ENCODE results near the gene TMC1.
A peak's percentile ranks its signal among the peaks of the same experiment; 100 is the strongest.

TMC1 gene

GRCh38 chr9:72864327-72864726 lies 342.9 kb downstream of the TMC1 start:
- no peak for TF ChIP-seq CTCF (IDR thresholded peaks at IDR 0.05; ENCODE audit: insufficient read depth, missing control alignments)
- DNase-seq (ENCODE audit: insufficient read length, low spot score) (no peak), FAIRE-seq (no peak)

GRCh38 chr9:72871685-72872084 lies 350.3 kb downstream of the TMC1 start:
- no peak for FAIRE-seq
- no peak for DNase-seq (ENCODE audit: insufficient read length, low spot score)
- peak; percentile 50 for TF ChIP-seq CTCF (IDR thresholded peaks at IDR 0.05; ENCODE audit: insufficient read depth, missing control alignments)

DNA sequence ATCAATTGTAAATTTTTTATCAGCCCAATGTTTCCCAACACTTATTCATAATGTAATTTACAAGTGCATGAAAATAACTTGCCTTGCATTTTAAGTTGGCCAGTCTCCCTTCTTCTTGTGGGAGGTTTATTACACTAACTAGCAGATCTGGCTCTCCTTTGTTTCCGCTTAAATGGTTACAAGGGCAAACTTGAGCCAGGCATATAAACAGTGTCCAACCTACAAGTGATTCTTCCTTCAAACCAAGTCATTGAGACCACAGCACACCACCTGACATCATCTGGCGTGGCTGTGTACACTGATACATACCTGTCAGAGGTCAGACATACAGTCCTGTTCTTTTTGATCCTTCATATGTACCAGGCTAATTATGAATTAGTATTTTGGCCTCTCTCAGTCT lies 351.3 kb downstream of the TMC1 start:
- no peak for DNase-seq (ENCODE audit: insufficient read length, low spot score)
- FAIRE-seq = no peak
- TF ChIP-seq CTCF (IDR thresholded peaks at IDR 0.05; ENCODE audit: insufficient read depth, missing control alignments) = no peak

GRCh38 chr9:72873456-72873855 lies 352.0 kb downstream of the TMC1 start:
- no peak for DNase-seq (ENCODE audit: insufficient read length, low spot score)
- no peak for FAIRE-seq
- no peak for TF ChIP-seq CTCF (IDR thresholded peaks at IDR 0.05; ENCODE audit: insufficient read depth, missing control alignments)

DNA sequence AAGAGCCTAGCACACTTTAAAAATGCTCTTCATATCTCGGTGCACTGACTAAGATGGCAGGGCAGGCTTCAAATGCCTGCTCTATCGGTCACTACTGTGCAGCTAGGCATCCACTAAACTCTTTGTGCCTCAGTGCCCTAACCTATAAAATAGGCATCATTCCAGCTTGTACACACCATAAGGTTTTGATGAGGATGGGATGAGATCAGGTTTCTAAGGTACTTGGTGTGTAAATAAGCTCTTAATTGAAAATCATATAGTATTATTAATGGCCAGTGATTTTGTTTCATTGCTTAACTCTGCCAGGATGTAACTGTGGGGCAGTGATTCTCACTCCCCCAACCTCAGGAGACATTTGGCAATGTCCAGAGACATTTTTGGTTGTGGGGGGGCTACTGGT lies 352.9 kb downstream of the TMC1 start:
- DNase-seq (ENCODE audit: insufficient read length, low spot score) = no peak
- TF ChIP-seq CTCF (IDR thresholded peaks at IDR 0.05; ENCODE audit: insufficient read depth, missing control alignments) = no peak
- FAIRE-seq = no peak

- no peak for FAIRE-seq
- no peak for TF ChIP-seq CTCF (IDR thresholded peaks at IDR 0.05; ENCODE audit: insufficient read depth, missing control alignments)
These were observed 353.8 kb downstream of the TMC1 start for GRCh38 chr9:72875221-72875620.

GRCh38 chr9:72880821-72881220 lies 359.4 kb downstream of the TMC1 start:
- DNase-seq (ENCODE audit: insufficient read length, low spot score) (no peak), FAIRE-seq (no peak)
- TF ChIP-seq CTCF (IDR thresholded peaks at IDR 0.05; ENCODE audit: insufficient read depth, missing control alignments) = no peak

More at GRCh38 chr9:72875221-72875620, 353.8 kb downstream of the TMC1 start:
- DNase-seq (ENCODE audit: insufficient read length, low spot score) = no peak

Data from D721Med (cell line).